ENCODE results near the gene RAPGEF1.

GRCh38 chr9:131579789-131580211 is 160.1 kb downstream of the RAPGEF1 start:
- TF ChIP-seq POLR2AphosphoS5 (IDR thresholded peaks at IDR 0.05; ENCODE audit: borderline replicate concordance, low read depth, low read length) (no peak), EZH2 (IDR thresholded peaks at IDR 0.05) (no peak), FOXP2 (optimal IDR thresholded peaks at IDR 0.05; ENCODE audit: control extremely low read depth, extremely low read length, insufficient read depth) (no peak)

Measured in SK-N-MC (cell line).